H54 (cell line): ENCODE measurements around the gene SLK.

Experiments
- DNase-seq: peaks from one replicate; pipeline ENCODE4 v3.0.0; 2011; ENCODE audit warnings: low spot score, mixed read lengths; ENCODE audit not compliant: insufficient read length
- FAIRE-seq: peaks from 3 replicates; lab custom pipeline; 2011; peaks lifted over from hg19 to GRCh38; lab: Jason Lieb, UNC
- POLR2A ChIP-seq: IDR thresholded peaks from 2 replicates; pipeline ENCODE4 v1.6.1; 2011; ENCODE audit warnings: low read depth, mild to moderate bottlenecking, low read length

SLK gene

GRCh38 chr10:104077663-104078151, 110.8 kb downstream of the SLK start:
- DNase-seq (no peak), FAIRE-seq (no peak)
- no peak for TF ChIP-seq POLR2A
